Activated CD8-positive, alpha-beta T cell treated with anti-CD3 and anti-CD28 coated beads for 36 hours (primary cell): ENCODE measurements around the gene PIK3CB. TPM values are rescaled to one million over a fixed set of nuclear protein-coding genes. Genes with fewer than 3 reads are reported as not detected.
"Not testable (repeated sequence)": the region's sequence is repeated elsewhere in the genome, so short reads cannot be mapped to it uniquely, and the experiment has no call there.

Source experiments
- ATAC-seq: fragments of 200-7000 bp; cut with Tn5 transposase; one replicate; pipeline ENCODE4 v1.10.0; 2021; ENCODE audit warnings: mild to moderate bottlenecking, moderate library complexity
- CTCF ChIA-PET: fragments of 350-600 bp; sonication (Branson Sonifier 250); formaldehyde crosslinking; loops from one replicate; lab custom pipeline; 2021; ENCODE audit warnings: antibody characterized with exemption; lab: Charles Lee
- POLR2A ChIA-PET: fragments of 350-600 bp; sonication (Branson Sonifier 250); formaldehyde crosslinking; loops from one replicate; lab custom pipeline; 2021; ENCODE audit warnings: antibody characterized with exemption; lab: Charles Lee
- DNase-seq: peaks from one replicate; pipeline ENCODE4 v3.0.0-alpha.2; 2020
- H3K27ac Mint-ChIP-seq: one replicate; pipeline ENCODE4 v1.8.0; 2021; ENCODE audit warnings: mild to moderate bottlenecking, mixed read lengths
- H3K27me3 Mint-ChIP-seq: one replicate; pipeline ENCODE4 v1.8.0; 2021; ENCODE audit warnings: mixed read lengths
- H3K36me3 Mint-ChIP-seq: one replicate; pipeline ENCODE4 v1.8.0; 2021; ENCODE audit warnings: low read depth, mixed read lengths
- H3K4me1 Mint-ChIP-seq: one replicate; pipeline ENCODE4 v1.8.0; 2021; ENCODE audit warnings: low read depth, mixed read lengths
- H3K4me3 Mint-ChIP-seq: one replicate; pipeline ENCODE4 v1.8.0; 2021; ENCODE audit warnings: mild to moderate bottlenecking, moderate library complexity, mixed read lengths
- H3K9me3 Mint-ChIP-seq: one replicate; pipeline ENCODE4 v1.8.0; 2021; ENCODE audit warnings: mixed read lengths
- CTCF ChIP-seq: fragments of 200-600 bp; IDR thresholded peaks from one replicate; pipeline ENCODE4 v1.8.0; 2022; ENCODE audit warnings: antibody characterized with exemption, mild to moderate bottlenecking
- intact Hi-C: fragments of 100-400 bp; cut with micrococcal nuclease; formaldehyde crosslinking; loops from one replicate; pipeline ENCODE4 v1.10.0; 2022
- total RNA-seq, 2 experiments: library from RNA; stranded (reverse); gene quantifications; one replicate each; pipeline ENCODE4 v1.2.3, GENCODE V29; 2021

Gene PIK3CB
- total RNA-seq, 2 experiments from 2014 or later: 12.4 to 13.4 TPM

- peaks cover 5% of the 10 kb centered on the region for H3K36me3 Mint-ChIP-seq
- CTCF ChIA-PET: no interaction called here
Measured at GRCh38 chr3:138806376-138807080, 28.2 kb downstream of the PIK3CB start.

GRCh38 chr3:138803006-138803653 is 31.6 kb downstream of the PIK3CB start:
- Mint-ChIP-seq H3K9me3 (no peaks in the 10 kb centered on the region), H3K27me3 (no peaks in the 10 kb centered on the region), H3K36me3 (peaks cover 8% of the 10 kb centered on the region), H3K4me3 (no peak overlapping the region), H3K27ac (no peak overlapping the region), H3K4me1 (peaks cover 20% of the 10 kb centered on the region)
- ChIA-PET CTCF (no interaction called here), POLR2A (no interaction called here)
- DNase-seq: no peak
- intact Hi-C loops: no loop called here
- no peak for ATAC-seq
- no peak for TF ChIP-seq CTCF

More at GRCh38 chr3:138806376-138807080, 28.2 kb downstream of the PIK3CB start:
- no peaks in the 10 kb centered on the region for H3K27me3 Mint-ChIP-seq
- TF ChIP-seq CTCF: no peak
- POLR2A ChIA-PET: no interaction called here
- intact Hi-C loops: no loop called here
- DNase-seq (no peak), ATAC-seq (no peak)
- H3K4me3 Mint-ChIP-seq: no peak overlapping the region
- H3K27ac Mint-ChIP-seq: no peak overlapping the region
- peaks cover 18% of the 10 kb centered on the region for H3K4me1 Mint-ChIP-seq
- no peaks in the 10 kb centered on the region for H3K9me3 Mint-ChIP-seq

- DNase-seq, H3K9me3 Mint-ChIP-seq, ATAC-seq, intact Hi-C loops, H3K36me3 Mint-ChIP-seq, H3K27ac Mint-ChIP-seq, H3K4me3 Mint-ChIP-seq, H3K27me3 Mint-ChIP-seq, POLR2A ChIA-PET: not testable (repeated sequence)
- peaks cover 25% of the 10 kb centered on the region for H3K4me1 Mint-ChIP-seq
- CTCF ChIA-PET: interaction anchor here (1.0 kb wide), 1 partner anchor 114 kb away, joined by 3 read pairs; no protein-coding TSS in a partner anchor
Measured at GRCh38 chr3:138802223-138802622, 32.5 kb downstream of the PIK3CB start.

- DNase-seq: no peak
- H3K4me3 Mint-ChIP-seq: no peak overlapping the region
- H3K4me1 Mint-ChIP-seq: peaks cover 25% of the 10 kb centered on the region
- ChIA-PET CTCF (interaction anchor here (1.0 kb wide), 1 partner anchor 114 kb away, joined by 3 read pairs; no protein-coding TSS in a partner anchor), POLR2A (no interaction called here)
- intact Hi-C loops: no loop called here
- H3K9me3 Mint-ChIP-seq: no peaks in the 10 kb centered on the region
- no peak overlapping the region for H3K27ac Mint-ChIP-seq
- peaks cover 8% of the 10 kb centered on the region for H3K36me3 Mint-ChIP-seq
- no peak for ATAC-seq
- no peak for TF ChIP-seq CTCF
- H3K27me3 Mint-ChIP-seq: no peaks in the 10 kb centered on the region
Measured at GRCh38 chr3:138801792-138802191, 32.9 kb downstream of the PIK3CB start.

GRCh38 chr3:138800248-138800647 is 34.5 kb downstream of the PIK3CB start:
- ChIA-PET POLR2A (no interaction called here), CTCF (no interaction called here)
- Mint-ChIP-seq H3K4me3 (no peak overlapping the region), H3K27me3 (no peaks in the 10 kb centered on the region), H3K27ac (no peak overlapping the region), H3K4me1 (peaks cover 25% of the 10 kb centered on the region), H3K36me3 (peaks cover 6% of the 10 kb centered on the region), H3K9me3 (no peaks in the 10 kb centered on the region)
- intact Hi-C loops: no loop called here
- no peak for DNase-seq
- ATAC-seq: no peak
- TF ChIP-seq CTCF: no peak
